NCI-H1105 treated with DMSO at 0.1 percent for 48 hours (cell line): ENCODE measurements around the gene DHRS4.

Experiments
- DNase-seq: peaks from one replicate; lab custom pipeline; 2025; lab: John Stamatoyannopoulos, UW

Gene DHRS4

DNA sequence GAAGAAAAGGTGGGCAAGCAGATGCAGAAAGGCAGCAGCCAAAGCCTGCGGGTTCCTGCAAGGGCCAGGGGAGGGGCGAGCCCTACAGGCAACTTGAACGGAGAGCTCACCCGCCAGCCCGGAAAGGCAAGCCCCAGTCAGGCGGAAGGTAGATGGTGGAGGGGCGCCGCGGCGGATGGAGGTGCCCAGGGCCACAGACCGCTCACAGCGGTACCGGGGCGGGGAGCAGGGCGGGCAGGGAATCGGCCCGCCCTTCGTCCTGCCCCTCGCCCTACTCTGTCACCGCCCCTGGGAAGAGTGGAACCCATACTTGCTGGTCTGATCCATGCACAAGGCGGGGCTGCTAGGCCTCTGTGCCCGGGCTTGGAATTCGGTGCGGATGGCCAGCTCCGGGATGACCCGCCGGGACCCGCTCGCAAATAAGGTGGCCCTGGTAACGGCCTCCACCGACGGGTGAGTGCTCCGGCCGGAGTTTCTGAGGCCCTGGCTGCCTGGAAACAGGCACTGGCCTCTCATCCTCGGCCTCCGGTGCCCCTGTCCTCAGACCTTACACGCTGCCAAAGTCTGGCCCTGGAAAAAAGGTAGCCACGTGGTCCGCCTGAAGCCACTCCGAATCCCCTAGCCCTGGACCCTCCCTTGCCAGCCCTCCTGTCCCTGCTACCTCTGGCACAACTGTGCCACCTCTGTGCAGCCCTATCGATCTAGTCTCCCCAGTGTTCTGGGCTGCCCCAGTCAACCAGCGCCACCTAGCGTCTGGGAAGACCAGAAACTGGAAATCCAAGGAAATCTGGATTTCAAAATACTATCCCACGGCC is at the start of gene DHRS4:
Gene DHRS4, plus strand, starts transcription at position 307 of the 815 bp plus-strand sequence. Its CDS starts 19 bp downstream, at position 326.
- peak; percentile 88 for DNase-seq

DNA sequence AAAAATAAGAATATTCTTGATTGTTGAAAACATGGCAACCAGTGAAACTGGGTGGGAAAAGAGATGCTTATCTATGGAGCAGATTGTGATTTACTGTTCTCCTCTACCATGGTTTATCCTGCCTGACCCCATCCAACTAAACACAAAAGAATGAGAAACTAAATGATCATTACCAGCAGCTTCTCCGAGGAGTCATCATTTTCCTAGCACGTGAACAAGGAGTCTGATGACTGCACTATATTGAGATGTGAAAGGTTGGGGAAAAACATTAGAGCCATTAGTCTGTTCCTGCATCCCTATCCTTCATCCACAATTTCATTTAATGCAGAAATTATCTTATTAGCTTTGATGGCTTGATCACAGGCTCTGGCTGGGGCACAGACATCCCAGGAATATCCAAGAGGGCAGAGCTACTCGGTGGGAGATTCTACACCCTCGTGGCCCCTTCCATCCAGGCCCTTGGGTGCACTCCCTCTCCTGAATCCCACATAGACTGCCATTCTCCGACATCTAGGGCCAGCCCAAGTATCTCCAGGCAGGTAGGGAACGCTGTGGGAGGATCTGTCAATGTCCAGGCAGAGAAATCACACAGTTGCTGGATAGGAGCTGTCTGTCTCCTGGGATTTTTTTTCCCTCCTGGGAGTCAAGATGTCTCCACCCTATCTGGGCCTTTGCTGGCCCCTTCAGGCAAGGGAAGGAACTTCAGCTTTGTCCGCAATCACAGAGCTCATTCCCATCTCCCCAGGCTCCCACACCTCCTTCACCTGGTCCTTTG is 43.3 kb upstream of the DHRS4 start:
- DNase-seq, result peak; percentile 53

DNA sequence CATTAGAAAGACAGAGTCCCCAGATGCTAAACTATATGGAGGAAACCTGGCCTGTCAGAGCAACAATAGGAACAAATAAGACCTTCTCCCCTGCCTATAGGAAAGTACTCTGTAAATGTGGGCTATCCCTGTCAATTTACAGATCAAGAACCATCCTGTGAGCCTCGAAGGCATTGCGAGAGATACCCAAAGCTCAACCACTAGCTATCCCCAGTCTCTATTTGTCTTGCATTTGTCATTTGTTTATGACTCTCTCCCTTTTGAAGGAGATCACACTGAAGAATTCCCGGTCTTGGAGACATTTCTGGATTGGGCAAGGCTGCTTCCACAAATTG is 42.7 kb upstream of the DHRS4 start:
- no peak for DNase-seq

DNA sequence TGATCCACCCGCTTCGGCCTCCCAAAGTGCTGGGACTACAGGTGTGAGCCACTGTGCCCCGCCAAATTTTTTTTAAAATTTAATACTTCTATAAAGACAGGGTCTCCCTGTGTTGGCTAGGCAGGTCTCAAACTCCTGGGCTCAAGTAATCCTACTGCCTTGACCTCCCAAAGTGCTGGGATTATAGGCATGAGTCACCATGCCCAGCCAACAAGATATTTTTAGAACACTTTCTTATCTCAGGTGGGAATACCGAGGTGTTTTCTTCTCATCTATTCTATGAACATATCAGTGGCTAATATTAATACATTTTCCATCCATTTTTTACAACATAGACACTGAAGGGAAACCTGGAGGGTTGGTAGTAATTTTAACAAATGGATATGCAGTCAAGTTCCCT is 38.0 kb upstream of the DHRS4 start:
- no peak for DNase-seq

DNA sequence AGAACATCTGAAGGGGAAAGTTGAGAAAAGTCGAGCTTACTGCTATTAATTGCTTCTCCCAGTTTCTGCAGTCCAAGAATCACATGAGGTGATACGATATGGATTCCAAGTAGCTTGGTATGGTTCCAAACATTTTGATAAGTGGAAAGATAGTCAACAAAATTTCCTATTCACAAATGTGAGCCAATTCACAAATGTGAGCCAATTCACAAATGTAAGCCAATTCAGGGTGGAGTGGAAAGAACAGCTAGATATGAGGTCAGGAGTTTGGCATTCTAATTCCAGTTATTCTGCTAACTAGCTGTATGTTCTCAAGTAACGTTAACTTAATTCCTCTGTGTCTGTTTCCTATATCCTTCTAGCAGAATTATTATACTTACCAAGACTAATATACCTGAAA is 37.6 kb upstream of the DHRS4 start:
- DNase-seq, result no peak

DNA sequence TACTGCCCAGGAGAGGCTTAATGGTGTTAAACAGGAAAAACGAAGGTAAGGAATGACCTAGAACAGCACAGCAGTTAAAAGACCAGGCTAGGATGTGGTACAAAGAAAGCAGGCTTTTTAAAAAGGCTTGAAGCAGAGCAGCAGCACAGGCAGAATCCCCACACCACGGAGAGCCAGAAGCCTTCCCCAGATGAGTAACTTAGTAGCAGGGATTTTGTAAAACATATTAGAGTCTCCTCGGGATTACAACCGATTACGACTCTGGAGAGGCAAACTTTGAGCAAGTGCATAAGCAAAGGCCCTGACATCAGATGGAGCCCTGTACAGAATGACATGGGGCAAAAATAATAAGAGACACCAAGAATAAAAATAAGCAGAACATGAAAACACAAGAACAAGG is 37.1 kb upstream of the DHRS4 start:
- DNase-seq, result no peak

DNA sequence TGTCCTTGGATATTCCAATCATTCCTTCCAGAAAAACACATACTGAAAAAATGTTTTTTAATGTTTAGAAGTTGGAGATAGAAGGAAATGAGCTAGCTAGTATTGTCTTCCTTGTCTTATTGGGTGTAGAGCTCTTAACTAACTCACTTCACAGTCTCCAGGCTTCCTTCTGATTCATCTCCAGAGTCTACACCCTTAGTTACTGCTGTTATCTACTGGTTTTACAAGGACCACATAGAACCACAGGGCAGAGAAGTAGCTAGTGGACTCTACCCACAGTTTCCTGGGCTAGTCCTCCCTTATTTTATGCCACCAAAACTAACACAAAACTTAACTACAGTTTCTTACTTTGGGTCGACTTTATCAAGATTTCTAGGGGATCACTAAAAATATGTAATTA is 31.0 kb upstream of the DHRS4 start:
- DNase-seq, result no peak

DNA sequence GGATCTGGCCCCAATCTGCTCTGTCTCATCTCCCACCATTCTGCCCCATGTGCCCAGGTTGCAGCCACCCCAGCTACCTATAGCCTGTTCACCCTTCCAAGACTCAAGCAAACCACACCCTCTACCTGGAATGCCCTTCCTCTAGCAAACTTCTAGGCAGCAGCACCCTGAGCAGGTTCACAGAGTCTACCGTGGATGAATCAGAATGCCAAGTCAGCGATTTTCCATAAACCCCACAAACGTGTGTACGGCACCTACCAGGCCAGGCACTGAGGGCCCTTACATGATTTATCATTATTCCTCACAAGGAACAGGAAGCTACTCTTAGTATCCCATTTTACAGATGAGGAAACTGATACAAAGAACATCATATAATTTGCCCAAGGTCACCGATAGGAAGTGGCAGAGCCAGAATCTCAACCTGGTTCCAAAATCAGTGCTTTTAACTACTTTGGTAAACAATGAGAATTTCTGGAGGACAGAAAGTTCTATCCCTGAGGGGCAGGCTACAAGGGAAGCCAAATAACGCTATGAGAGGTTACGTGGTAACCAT is 28.0 kb upstream of the DHRS4 start:
- no peak for DNase-seq

DNA sequence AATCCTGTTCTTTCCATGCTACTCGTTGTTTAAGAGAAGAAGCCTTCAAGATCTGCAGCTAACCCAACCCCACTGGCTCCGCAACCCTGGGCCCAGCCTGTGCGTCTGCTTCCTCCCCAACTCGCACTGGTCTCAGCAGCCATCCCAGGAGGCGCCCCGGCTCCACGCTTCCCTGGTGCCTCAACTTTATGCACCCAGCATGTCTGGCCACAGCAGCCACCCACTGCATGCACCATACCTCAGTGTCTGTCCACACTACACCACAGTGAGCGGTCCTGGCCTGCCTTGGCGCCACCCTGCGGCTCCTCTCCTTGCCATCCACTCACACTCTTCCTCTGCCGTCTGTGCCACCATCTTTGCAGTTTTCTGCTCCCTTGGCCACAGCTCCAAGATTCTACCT is 27.0 kb upstream of the DHRS4 start:
- DNase-seq, result no peak

DNA sequence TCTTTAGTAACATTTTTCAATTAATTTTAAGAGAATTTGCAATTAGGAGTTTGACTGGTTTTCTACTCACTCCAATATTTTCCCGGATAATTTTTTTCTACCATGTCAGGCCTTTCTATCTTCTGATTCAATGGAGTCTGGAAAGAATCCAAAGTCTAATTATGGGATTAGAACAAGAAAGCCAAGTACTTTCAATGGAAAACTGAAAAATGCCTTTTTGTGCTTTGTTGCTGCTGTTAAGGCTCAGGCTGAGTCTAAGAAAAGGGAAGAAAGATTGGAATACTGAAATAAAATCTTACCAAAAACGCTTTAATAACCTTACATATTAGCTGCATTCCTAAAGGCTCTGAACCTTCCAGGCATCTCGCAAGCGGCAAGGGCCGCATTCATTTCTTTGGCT is 24.4 kb upstream of the DHRS4 start:
- DNase-seq, result peak; percentile 19

DNA sequence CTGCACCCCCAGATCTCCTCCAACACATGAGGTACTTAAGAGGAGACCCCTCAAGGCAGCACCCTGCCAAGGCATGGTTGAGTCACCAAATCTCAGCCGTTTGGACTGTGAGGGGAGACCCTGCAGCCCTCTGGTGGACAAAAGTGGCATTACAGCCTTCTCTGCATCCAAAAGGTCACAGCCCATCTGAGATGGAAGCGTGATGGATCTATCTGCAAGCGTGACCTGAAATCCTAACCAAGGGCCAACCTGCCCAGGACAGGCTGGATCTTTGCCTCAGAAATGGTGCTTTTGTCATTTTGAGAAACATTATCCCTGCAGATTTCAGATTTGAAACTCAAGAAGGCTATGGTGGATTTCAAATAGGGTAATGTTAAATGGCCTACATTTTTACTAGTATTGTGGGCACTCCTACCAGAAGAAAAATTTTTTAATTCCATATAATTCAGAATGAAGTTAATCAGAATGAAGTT is 23.7 kb upstream of the DHRS4 start:
- DNase-seq, result peak; percentile 36

DNA sequence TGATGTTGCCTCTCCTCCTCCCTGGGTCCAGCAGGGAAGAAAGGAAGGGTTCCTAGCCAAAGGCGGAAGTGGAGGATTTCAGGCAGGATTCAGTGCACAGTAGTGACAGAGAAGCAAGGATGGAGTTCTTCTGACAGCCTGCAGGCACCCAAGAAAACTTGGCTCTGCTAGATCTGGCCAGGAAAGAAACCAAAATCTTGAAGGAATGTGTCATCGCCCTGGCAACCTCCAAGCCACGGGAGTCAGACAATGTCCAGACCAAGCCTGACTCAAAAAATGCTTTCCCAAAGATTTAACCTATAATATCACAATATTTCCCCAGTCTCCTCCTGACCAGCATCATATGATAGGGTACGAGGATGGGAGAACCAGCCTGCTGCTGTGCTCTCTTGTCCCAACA is 22.8 kb upstream of the DHRS4 start:
- DNase-seq, result no peak

DNA sequence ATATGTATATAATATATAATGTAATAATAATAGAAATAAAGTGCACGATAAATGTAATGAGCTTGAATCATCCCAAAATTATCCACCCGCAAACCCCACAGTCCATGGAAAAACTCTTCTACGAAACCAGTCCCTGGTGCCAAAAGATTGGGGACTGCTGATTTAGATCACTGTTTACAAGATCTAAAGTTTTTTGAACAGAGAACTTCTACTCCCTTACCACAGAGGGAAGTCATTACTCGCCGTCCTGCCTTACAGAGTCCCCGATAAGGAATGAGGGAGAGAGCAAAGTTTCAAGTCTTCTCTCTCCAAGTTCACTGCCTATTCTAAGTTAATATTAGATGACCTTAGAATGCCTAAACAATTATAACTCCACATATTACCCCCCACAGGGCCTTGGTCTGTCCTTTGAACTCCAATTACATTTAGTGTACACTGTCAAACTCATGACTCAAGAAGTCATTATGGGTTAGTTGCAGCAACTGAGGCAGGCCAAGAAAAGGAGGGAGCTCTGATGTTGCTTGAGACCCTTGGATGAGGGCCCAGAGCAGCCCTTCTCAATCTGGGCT is 21.8 kb upstream of the DHRS4 start:
- DNase-seq, result no peak

DNA sequence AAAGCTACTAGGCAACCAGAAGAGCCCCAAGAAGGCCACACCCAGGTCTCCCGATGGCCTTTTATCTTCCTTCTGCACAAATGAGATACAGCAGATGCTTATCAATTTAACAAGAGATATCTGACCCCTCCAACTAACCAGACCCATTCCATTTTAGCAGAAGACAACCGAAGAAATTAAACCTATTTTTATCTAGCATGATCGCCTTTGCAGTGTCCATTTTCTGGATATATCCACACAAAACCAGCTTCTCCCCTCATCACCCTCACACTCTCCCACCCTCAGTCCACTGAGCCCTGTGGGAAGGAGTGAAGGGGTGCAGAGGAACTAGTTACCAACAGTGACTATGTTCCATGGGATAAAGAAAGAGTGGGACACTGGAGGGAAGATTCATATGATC is 20.9 kb upstream of the DHRS4 start:
- no peak for DNase-seq

DNA sequence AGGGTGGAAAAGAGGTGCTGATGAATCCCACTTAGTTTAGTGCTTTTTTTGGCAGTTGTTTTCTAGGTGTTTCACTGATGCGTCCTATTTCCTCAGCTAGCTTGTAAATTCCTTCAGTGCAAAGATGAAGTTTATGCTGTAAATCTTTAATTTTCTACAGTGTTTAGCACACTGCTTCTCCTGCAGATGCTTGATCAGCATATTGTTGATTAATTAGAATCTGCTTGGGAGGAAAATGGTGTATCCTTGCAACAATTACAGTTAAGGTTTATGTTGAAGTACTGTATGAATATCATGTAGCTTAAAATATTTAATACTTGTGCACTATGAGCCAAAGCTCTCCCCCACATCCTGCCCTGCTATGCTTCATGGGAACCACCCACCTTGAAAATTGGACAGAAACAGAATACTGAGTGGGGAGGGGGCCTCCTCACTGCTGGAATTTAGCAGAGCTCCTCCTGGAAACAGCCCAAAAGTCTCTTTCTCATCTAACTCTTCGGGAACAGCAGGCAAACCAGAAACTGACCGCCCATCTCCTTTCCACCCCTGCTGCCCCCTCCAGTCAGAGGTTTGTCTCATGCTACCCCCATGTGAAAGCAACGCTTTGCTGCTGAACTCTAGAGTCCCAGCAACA is 20.3 kb upstream of the DHRS4 start:
- DNase-seq, result no peak

DNA sequence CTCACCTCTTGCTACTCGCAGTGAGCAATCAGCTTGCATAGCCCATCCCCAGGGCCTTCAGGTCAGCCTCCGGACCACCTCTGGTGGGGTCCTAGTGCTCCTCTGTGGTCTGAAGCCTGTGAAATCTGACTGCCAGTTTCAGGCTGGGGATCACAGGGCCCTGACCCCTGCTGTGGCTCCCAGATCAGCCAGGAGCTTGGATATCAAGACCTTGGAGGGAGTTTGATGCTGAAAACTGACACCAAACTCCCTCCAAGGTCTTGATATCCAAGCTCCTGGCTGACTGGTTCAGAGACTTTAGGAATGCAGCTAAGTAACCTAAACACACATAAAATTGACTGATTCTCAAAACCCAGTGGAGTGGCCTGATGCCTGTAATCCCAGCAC is 19.8 kb upstream of the DHRS4 start:
- DNase-seq, result no peak

DNA sequence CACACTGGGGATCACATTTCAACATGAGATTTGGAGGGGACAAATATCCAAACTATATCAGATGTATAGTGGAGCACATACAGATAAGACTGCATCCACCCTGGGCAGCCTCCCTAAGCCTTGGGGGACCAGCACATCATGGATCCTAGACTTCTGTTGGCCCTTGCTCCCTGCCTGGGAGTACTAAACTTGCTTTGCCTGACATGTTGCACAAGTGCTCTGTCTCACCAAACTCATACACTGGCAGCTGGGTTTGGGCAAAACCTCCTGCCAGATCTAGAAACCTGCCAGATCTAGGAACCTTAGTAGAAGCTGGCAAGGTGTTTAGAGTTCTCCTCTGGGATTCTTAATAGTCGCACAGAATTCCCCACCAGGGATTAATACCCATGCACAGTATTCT is 18.4 kb upstream of the DHRS4 start:
- DNase-seq, result no peak

DNA sequence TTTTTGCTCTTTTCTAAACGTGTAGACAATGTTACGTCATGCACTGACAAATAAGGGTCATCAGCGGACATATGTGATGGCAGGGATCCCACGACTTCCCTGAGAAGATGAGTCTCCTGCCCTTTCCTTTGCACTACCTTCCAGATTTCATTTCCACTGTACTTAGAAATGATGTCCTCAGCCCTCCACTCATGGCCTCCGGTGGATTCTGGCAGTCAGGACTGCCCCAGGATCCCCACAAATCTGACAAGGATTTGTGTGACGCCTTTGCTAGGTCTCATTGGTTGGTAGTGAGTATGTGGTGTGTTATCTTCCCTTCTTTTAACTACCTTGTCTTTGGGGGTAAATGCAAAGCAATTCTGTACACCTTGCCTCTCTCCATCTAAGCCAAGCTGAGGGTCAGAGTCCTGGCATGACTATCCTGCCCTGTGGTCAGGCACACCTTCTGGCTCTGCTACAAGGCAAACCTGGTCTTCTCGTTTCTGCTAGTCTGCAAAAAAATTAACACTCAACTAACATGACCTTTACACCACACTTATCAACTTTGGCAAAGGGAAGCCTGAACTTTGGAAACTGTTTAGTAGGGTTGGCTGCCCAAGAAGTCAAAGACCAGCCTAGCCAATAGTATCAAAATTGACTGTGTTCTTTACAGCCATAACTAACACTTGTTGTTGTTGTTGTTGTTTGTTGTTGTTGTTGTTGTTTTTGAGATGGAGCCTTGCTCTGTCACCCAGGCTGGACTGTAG is 17.3 kb upstream of the DHRS4 start:
- no peak for DNase-seq

DNA sequence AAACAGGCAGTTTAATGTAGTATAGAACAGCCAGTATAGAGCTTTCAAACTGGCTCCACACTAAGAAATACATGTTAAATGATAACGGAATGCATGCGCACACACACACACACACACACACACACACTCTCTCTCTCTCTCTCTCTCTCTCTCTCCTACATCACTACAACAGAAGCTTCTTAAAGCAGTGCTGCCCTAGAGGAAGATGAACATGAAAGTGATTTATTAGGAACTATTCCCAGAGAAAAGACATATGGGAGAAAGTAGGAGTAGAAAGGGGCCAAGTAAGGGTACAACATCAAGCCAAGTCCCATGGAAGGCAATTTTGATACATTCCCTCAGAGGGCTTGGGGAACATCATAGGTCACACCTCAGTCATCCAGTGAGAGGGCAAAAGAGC is 16.4 kb upstream of the DHRS4 start:
- no peak for DNase-seq

DNA sequence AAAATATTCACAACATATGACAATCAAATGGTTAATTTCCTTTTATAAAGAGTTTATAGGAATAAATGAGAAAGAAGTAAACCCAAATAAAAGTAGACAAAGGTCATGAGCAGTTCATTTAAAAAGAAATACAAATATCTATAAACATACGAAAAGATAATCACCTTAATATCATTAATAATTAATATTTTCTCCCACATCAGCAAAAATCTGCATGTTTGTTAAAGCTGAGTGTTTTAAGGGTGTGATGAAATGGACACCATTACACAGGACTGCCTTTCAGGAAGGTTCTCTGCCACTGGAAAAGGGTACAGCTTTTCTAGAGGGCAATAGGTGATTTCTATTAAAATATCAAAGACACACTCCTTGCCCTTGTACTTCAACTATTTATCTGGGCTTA is 14.7 kb upstream of the DHRS4 start:
- DNase-seq, result no peak

DNA sequence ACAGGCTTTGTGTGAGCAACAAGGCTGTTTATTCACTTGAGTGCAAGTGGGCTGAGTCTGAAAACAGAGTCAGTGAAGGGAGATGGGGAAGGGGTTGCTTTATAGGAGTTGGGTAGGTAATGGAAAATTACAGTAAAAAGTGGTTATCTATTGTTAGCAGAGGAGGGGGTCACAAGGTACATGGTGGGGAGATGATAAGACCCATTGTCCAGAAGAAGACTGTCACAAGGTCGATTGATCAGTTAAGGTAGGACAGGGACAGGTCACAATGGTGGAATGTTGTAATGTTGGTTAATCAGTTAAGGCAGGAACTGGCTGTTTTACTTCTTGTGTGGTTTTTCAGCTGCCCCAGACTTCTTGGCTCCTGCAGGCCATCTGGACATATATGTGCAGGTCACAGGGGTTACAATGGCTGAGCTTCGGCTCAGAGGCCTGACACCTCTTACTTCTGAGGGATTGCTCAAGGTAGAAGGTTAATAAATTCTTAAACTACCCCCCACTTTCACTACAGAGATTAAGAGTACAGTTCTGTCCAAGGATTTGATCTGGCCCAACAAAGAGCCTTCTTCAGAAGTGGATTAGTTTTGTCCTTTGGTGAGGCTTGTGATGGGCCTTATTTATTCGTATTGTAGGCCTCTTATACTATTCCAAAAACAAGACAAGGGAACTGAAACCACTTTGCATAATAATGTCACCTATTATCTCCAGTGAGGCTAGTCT is 13.8 kb upstream of the DHRS4 start:
- DNase-seq, result no peak
